RPMI8226 (cell line): ENCODE results near the gene ATP9B.

Source experiments
- DNase-seq: peaks from one replicate; pipeline ENCODE4 v3.0.0-alpha.2; 2015

ATP9B gene

DNA sequence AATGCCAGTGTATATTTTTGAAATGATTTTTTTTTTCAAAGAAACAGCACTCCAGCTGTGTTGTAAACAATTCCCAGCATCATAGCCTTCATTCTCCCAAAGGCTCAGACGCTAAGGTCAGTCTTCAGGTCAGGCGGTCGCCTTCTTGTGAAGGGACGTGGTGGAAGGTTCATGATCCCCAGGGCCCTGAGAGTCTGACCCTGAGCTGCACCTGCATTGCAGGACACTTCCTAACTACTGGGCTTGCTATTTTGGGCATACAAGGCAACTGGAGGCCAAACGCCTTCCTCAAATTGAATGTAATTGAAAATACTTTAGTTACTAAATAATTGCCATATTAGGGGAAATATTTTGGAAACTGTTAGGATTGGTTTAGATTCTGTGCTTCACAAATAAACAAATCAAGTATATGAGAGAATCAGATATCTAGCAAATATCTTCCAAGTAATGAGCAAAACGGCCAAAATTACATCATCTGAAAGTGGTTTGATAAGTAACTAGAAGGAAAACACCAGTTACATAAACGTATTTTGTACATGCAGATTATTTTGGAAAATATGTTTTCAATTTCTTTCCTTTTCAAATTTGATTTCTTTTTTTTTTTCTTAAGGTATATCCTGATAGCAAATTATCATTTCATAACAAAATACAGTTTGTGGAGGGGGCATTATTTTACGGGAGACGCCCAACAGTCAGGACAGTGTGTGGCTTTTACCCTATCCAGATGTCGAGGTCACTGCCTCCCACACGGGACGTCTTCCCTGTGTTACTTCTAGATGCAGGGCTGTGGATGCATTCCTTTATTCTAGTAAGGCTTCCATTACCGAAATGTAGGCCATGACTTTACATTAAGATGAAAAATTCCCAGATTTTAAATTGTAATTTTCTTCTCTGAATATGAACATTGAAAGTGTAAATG, 136.0 kb downstream of the ATP9B start:
- no peak for DNase-seq

DNA sequence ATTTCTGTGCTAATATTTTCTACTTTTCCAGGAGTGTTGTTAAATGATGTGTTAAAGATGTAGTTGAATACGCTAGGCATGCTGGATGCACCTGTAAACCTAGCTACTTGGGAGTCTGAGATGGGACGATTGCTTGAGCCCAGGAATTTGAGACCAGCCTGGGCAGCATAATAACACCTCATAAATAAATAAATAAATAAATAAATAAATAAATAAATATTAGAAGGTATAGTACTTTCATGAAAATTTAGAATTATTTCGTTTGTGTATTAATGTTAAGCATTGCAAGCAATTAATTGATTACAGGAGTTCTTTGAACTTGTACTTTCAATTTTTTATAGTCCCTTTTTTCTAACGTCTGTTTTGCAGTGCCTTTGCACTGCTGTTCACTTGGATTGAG, 137.2 kb downstream of the ATP9B start:
- no peak for DNase-seq

DNA sequence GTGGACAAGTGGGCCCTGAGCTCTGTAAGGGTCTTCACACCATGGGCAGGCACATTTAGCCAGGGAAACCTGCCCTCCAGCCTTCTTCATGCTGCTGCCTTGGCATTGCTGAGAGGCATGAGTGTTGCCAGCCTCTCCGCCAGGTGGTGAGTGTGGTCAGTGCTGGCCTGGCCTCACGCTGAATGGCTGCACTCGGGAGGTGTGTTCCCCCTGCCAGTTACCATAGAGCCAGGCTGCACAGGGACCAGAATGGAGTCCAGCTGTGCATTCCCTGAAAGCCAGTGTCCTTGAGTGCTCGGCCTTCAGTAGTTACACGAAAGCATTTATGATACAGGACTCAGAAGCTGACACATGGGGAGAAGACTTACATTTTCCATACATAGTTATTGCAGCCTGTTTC, 139.7 kb downstream of the ATP9B start:
- no peak for DNase-seq

DNA sequence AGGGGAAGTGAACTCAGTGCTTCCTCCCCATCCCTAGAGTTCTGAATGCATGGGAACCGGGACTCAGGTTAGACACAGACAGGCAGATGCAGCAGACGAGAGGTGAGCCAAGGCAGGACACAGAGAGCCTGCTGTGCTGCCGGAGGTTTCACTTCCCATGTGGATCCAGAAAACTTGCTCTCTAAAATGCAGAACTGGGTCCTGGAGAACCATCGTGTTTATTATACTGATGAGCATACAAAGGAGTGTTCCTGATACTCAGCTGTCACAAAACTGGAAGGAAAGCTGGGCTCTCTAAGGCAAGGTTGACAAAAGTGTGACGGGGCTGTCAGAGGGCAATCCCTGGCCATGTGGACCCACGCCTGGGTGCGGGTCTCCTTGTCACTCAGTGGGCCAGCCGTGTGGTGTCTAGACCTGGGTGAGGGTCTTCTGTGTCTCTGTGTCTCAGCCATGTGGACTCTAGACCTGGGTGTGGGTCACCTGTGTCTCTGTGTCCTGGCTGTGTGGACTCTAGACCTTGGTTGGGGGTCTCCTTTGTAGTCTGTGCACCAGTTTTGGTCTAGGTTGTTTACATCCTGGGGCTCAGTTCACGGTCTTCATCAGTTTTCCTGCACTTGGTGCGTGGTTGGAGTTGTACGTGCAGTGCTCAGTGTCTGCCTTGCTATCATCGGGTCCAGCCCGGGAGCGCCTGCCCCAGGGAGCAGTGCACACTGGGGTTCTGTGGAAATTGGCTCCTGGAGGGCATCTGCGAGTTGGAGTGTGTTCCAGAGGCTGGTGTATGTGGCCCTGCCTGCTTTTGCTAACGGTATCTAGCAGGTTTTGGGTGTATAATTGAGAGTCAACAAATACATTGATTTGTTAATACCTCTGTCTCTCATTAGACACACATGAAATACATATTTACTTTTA, 141.1 kb downstream of the ATP9B start:
- DNase-seq: no peak

DNA sequence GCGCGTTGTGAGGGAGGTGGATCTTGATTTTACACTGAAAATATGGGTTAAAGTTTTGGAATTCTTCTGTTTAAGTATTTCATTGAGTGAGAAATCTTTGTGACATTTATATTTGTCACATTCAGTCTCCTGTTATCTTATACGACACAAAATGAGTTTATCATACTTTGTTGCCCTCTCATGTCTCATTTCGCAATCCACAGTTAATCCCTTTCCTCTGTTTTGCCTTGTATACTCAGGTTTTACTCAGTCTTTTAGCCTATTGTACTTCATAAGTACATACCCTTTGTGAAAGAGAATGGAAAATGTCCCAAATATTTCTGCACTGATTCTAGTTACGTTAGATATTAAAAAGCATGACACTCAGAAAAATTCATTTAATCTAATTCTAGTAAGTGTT, 142.7 kb downstream of the ATP9B start:
- DNase-seq: no peak

DNA sequence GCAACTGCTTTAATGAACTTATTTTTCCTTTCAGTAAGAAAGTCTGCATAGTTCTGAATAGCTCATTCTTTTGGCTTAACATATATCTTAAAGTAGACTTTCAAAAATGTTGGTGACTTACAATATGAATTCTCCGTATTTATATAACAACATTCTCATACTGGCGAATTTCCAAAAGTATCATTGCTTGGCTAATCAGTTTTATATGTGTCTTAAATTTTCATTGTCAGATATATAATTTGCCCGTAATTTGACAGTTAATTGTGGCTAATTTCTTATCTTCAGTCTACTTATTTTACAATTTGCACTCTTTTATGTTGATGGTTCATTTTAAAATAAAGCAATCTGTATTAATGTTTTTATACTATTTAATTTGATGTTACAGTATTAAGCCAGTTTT, 144.9 kb downstream of the ATP9B start:
- no peak for DNase-seq

DNA sequence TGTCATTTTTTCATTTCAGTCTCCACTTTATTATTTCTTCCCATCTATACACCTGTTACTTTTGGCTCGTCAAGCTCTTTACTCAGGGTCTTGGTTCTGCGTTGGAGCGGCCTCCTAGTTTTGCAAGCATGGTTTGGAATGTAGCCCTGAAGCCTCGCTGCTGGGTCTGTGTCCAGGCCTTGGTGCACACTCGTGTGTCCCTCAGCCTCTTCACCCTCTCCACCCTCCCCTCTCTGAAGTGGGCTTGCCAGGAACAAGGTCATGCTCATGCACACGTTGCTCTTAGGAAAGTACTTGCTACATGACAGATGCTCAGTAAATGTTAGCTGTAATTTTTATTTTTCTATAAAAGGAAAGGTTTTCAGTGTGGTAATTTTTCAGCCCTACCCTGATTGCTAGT, 147.0 kb downstream of the ATP9B start:
- DNase-seq: no peak

DNA sequence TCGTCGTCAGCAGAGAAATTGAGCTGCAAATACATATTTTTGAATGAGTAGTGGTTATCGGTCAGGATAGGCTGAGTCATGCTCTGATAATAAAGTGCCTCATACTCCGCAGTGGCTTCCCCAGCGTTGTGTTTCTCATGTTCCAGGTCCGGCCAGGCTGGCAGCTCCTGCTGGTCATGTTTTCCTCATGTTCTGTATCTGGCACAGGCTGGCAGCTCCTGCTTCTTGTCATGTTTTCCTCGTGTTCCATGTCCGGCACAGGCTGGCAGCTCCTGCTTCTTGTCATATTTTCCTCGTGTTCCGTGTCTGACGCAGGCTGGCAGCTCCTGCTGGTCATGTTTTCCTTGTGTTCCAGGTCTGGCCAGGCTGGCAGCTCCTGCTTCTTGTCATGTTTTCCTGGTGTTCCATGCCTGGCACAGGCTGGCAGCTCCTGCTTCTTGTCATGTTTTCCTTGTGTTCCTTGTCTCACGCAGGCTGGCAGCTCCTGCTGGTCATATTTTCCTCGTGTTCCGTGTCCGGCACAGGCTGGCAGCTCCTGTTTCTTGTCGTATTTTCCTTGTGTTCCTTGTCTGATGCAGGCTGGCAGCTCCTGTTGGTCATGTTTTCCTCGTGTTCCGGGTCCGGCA, 148.9 kb downstream of the ATP9B start:
- DNase-seq: no peak

DNA sequence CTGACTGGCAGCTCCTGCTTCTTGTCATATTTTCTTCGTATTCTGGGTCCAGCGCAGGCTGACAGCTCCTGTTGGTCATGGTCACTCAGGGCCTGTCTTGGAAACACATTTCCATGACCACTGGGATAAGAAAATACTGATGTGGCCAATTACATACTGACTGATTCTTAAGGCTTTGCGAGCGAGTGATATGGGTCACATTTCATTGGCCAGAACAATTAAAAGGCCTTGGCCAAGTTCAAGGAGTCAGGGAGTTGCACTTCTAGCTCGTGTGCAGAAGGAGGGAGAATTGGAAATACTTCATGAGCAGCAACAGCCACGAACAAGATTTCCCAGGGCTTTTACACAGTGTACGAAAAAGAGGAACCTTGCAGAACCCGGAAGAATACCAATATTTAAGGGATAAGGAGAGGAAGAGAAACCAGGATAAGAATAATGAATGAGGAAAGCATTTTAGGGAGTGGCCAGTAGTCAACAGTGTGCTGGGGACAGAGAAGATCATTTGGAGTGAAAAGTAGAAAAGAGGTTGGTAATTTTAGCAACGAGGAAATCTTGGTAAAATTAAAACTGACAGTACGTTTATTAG, 149.5 kb downstream of the ATP9B start:
- no peak for DNase-seq

DNA sequence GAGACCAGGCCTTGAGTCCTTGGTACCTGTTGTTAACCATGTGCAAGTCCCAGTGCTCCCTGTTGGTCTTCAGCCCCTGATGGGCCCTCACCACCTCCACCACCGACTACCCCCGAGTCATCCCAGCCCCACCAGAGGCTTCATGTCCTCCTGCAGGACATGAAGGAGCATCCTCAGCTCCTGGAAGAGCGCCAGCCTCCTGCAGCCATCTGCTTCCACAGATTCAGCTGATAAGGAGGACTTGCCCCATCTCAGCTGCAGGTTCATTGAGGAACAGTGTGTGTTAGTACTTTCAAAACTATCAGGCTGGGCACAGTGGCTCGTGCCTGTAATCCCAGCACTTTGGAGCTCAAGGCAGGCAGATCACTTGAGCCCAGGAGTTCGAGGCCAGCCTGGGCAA, 151.9 kb downstream of the ATP9B start:
- DNase-seq: no peak

DNA sequence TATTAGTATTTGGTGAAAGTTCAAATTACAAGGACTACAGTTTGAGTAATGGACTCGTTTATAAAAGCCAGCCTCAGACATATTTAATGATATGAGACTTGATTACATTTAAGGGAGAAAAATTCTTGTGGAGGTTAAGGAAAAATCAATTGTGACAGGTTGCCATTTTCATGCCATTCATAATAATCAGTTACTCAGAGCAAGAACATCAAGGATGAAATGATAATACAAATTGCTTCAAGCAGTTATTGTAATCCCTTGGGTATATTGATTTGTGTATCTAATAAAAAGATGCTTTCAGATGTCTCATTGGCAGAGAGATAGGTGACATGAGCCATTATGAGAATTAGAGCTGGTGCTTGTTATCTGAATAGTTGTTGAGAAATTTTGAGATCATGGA, 153.6 kb downstream of the ATP9B start:
- DNase-seq: no peak

DNA sequence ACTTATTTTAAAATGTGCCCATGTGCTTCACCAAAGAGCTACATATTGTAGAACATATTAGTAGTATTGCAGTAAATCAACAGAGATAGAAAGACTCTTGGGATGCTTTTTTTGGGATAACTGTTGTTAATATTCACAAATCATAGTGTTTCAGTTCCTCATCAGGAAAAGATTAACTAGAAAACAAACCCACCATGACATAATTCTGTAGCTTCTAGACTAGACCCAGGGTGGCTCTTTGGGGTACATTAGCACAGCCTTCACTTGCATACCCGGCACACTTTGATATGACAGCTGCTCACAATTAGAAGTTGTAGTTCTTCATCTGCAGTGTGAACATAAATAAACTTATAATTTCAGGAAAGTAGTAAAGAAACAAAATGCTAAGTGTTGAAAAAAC, 154.2 kb downstream of the ATP9B start:
- DNase-seq: no peak

DNA sequence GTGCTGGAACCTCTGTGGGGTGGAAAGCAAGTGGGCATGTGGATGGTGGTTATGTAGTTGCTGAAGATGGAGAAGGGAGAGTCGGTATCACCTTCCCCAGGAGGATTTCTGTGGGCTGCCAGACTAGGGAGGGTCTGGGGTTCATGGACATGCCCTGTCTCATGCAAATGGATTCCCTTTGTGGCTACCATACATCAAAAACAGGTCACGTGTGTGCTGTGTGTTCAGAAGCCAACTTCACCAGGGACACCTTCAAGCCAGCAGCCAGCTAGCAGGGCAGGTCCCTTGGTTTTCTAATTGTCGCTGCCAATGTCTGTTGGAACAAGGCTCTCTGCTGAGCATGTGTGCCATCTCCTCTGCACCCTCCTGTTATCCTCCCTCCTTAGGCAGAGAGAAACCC, 155.2 kb downstream of the ATP9B start:
- DNase-seq: no peak

DNA sequence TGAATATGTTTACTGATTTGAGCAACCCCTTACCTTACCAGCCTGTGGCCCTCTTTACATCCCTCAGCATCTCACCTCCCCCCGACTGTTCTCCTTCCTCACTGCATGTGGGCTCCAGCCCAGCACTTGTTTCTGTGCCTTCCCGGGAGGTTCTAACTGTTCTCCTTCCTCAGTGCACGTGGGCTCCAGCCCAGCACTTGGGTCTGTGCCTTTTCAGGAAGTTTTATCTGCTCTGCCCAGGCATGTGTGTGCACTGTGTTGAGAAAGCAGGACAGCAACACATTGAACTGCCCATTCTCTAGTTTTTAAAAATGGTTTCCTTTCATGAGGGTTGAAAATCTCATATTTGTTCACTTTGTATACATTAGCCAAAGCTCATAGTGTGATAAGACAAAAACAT, 158.4 kb downstream of the ATP9B start:
- no peak for DNase-seq

DNA sequence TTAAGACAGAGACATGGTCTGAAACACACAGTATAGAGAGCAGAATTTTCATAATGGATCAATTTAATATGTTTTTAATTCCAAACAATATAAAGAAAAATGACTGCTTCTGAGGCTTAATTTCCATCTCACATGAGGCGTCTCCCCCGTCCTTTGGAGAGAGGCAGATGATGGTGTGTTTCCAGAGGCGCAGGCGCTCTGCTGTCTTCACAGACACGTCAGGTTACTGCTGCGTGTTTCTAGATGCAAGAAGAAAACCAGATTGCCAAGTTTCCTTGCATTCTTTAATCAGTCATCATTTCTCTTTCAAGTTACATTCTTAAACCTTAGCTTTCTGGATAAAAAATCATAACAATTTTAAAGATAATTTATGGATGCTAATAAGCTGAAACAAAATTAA, 160.2 kb downstream of the ATP9B start:
- no peak for DNase-seq

DNA sequence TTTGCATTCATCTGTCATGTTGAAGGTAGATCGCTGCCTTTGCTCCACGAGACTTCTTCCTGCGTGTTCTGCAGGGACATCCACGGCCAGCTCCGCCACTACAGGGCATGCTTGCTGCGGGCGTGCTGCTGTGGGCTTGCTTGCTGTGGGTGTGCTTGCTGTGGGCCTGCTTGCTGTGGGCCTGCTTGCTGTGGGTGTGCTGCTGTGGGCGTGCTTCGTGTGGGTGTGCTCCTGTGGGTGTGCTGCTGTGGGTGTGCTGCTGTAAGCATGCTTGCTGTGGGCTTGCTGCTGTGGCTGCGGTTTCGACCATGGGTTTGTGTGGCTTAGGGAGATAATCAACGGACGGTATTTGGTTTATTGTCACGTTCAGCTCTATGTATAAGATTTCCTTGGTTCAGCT, 165.2 kb downstream of the ATP9B start:
- DNase-seq: no peak

DNA sequence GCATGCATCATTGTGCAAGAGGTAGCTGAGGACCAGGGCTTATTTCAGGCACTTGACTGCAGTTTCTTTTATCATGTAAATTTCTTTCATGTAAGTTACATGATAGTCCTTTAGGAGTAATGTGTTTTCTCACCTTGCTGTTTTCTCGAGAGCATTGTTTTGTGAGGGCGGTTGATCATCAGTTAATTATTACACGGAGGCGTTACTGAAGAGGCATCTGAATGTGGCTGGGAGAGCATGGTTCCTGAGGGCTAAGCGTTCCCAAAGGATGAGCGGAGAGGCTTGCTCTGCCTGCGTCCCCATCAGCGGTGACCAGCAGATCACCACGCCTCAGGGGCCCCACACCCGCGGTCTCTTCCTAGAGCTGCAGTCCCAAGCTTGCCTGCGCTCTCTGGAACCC, 170.4 kb downstream of the ATP9B start:
- no peak for DNase-seq

DNA sequence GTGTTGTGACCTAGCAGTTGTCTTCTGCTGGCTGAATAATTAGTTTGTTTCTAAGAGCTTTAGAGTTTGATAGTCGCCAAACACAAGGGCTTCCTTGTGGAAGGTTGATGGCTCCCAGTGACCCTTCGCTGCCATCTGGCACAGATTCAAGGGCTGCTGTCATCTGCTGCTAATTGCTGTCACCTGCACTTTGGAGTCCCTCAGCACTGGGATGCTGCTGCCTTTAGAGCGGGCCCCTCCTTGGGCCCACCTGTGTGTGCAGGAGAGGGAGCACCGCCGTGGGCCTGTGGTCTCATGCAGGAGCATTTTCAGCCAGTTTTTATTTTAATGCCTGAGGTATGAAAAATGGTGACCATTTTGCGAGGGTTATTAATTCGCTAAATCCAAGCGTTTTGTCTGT, 172.6 kb downstream of the ATP9B start:
- DNase-seq: no peak

DNA sequence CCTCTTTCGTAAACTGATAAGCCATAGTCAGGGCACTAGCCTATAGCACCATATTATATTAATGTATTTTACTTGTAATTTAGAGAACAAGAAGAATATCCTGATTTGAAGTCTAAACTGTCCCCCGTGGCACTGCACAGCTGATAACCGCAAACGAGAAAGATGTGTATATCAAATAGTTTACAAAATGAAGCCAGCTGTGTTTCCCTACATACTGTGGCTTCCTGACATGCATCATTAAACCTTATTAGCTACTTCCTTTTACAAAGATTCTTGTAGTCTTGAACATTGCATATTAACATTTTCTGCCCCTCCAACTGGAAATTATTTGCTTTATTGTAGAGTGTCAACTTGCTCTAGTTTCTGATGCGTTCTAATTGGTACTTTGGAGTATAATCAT, 173.1 kb downstream of the ATP9B start:
- DNase-seq: no peak

DNA sequence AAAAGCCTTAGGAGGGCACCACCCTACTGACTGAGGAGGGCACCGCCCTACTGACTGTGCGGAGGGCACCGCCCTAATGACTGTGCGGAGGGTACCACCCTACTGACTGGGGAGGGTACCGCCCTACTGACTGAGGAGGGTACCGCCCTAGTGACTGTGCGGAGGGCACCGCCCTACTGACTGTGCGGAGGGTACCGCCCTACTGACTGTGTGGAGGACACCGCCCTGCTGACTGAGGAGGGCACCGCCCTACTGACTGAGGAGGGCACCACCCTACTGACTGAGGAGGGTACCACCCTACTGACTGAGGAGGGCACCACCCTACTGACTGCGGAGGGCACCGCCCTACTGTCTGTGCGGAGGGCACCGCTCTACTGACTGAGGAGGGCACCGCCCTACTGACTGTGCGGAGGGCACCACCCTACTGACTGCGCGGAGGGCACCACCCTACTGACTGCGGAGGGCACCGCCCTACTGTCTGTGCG, 176.4 kb downstream of the ATP9B start:
- no peak for DNase-seq

DNA sequence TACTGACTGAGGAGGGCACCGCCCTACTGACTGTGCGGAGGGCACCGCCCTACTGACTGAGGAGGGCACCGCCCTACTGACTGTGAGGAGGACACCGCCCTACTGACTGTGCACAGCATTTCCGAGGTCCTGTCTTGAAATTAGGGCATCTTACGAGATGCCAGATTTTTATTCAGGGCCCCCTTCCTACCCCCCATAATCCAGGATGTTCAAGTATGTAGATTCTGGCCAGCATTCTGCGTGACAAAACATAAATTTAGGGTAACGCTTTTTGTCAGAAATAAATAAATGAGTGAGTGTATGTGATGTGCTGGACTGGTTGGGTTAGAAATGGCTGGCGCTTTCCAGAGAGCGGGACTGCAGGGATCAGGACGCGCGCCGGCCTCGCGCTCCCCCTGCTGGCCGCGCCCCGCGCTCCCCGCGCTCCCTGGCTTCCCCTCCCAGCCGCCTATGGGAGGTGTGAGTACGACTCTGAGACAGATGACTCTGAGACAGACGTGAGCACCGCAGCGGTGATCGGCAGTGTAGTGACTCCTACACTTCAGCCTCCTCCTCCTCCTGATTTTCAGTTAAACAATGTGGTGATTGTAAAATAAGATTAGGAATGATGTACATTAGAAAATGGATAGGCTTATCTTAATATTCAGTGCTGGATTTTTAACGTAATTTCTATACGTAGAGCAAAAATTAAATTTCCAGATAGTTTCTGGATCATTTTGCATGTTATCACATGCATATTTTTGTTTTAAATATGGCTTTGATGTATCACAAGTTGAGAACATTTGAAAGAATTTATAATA, 177.3 kb downstream of the ATP9B start:
- peak; percentile 74 for DNase-seq

DNA sequence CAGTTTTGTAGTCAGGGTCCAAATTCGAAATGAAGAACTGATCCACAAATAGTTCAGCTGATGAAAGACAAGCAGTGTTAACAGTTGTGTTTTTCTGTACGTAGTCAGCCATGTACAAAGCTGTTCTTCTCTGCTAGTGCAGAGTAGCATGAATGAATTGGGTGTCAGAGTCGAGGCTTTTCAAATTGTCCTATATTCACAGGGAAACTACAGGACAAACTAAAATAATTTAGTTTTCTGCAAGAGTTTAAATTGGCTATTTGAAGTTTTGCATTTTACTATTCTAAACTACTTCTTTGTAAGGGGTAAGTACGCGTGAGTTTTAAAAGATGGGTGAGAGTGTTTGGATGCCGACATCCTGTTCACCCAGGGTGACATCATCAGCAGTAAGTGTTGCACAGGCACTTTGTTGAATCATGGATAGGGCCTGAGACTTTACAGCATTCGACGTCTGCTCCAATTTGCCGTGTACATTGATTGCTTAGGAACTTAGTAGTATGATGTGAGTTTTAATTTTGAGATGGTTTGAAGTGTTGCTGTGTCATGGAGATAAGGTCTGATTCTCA, 179.4 kb downstream of the ATP9B start:
- DNase-seq: no peak
